ENCODE data around the gene AIP. TPM values are rescaled to one million over a fixed set of nuclear protein-coding genes. Genes with fewer than 3 reads are reported as not detected.
"Not testable (repeated sequence)": the region's sequence is repeated elsewhere in the genome, so short reads cannot be mapped to it uniquely, and the experiment has no call there.

The AIP gene
- total RNA-seq, 1 donor from 2014 or later: 62.0 TPM

DNA sequence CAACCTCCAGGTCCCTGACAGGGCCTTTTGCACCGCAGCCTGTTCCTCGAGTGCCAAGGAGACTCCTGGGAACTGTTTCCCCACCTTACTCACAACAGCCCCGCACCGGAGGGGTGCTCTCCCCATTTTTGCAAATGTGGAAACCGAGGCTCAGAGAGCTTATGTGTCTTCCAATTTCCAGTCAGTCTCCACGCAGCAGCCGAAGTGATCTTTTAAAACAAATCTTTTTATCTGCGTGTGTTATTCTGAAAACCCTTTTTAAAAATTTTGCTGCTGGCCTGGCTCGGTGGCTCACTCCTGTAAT lies 13.4 kb upstream of the AIP start:
- H3K4me3 ChIP-seq (ENCODE audit: low read depth, low read length): peak overlapping the region; percentile 84
- no peak for DNase-seq (ENCODE audit: low read depth)
- TF ChIP-seq, protein P1, sequence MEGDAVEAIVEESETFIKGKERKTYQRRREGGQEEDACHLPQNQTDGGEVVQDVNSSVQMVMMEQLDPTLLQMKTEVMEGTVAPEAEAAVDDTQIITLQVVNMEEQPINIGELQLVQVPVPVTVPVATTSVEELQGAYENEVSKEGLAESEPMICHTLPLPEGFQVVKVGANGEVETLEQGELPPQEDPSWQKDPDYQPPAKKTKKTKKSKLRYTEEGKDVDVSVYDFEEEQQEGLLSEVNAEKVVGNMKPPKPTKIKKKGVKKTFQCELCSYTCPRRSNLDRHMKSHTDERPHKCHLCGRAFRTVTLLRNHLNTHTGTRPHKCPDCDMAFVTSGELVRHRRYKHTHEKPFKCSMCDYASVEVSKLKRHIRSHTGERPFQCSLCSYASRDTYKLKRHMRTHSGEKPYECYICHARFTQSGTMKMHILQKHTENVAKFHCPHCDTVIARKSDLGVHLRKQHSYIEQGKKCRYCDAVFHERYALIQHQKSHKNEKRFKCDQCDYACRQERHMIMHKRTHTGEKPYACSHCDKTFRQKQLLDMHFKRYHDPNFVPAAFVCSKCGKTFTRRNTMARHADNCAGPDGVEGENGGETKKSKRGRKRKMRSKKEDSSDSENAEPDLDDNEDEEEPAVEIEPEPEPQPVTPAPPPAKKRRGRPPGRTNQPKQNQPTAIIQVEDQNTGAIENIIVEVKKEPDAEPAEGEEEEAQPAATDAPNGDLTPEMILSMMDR (conservative IDR thresholded peaks at IDR 0.05; ENCODE audit: low read depth, low read length): no peak

DNA sequence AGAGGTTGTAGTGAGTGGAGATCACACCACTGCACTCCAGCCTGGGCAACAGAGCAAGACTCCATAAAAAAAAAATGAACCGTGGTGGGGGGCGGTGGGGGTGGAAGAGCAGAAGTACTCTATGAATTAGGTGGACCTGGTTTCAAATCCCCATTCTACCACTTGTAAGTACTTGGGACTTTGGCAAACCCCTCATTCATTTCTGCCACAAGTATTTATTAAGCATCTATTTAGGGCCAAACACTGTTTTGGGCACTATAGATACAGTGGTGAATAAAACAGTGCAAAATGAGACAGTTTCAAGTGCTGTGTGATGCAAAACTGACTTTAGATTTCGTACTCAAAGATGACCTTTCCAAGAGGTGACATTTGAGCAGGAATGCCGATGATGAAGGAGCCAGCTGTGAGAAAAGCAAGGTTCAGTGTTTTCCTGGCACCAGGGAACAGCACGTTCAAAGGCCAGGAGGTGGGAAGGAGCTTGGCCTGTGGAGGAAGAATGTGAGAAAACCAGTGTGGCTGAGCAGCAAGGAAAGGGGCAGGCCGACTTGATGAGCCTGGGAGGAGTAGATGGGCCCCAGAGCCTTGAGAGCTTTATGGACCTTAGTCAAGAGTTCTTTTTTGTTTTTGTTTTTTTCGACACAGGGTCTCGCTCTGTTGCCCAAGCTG lies 12.4 kb upstream of the AIP start:
- TF ChIP-seq, protein P1 (conservative IDR thresholded peaks at IDR 0.05; ENCODE audit: low read depth, low read length): no peak
- no peak for DNase-seq (ENCODE audit: low read depth)
- H3K4me3 ChIP-seq (ENCODE audit: low read depth, low read length): no peak overlapping the region

DNA sequence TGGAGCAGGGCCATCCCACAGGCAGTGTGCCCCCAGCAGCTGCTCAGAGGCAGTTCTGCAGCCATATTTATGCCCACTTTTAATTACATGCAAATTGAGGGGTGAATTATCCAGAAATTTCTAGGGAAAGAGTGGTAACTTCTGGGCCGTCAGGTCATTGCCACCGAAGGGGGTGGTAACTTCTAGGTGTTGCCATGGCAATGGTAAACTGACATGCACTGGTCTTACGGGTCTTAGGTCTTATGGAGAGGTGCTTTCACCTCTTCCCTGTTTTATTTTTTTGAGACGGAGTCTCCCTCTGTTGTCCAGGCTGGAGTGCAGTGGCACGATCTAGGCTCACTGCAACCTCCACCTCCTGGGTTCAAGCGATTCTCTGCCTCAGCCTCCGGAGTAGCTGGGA lies 9.9 kb upstream of the AIP start:
- TF ChIP-seq, protein P1 (conservative IDR thresholded peaks at IDR 0.05; ENCODE audit: low read depth, low read length): no peak
- no peak overlapping the region for H3K4me3 ChIP-seq (ENCODE audit: low read depth, low read length)
- no peak for DNase-seq (ENCODE audit: low read depth)

DNA sequence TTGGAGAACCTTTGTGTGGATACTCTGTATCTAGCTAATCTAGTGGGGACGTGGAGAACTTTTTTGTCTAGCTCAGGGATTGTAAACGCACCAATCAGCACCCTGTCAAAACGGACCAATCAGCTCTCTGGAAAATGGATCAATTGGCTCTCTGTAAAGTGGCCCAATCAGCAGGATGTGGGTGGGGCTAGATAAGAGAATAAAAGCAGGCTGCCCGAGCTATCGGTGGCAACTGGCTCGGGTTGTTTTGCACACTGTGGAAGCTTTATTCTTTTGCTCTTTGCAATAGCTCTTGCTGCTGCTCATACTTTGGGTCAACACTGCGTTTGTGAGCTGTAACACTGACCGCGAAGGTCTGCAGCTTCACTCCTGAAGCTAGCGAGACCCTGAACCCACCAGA lies 6.1 kb upstream of the AIP start:
- not testable (repeated sequence) for H3K4me3 ChIP-seq (ENCODE audit: low read depth, low read length); DNase-seq (ENCODE audit: low read depth)

DNA sequence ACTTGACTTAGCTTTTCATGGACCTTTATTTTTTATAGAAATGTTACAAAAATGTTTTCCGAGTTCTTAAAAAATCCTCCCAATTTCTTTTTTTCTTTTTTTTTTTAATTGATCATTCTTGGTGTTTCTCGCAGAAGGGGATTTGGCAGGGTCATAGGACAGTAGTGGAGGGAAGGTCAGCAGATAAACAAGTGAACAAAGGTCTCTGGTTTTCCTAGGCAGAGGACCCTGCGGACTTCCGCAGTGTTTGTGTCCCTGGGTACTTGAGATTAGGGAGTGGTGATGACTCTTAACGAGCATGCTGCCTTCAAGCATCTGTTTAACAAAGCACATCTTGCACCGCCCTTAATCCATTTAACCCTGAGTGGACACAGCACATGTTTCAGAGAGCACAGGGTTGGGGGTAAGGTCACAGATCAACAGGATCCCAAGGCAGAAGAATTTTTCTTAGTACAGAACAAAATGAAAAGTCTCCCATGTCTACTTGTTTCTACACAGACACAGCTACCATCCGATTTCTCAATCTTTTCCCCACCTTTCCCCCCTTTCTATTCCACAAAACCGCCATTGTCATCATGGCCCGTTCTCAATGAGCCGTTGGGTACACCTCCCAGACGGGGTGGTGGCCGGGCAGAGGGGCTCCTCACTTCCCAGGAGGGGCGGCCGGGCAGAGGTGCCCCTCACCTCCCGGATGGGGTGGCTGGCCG lies 5.3 kb upstream of the AIP start:
- not testable (repeated sequence) for H3K4me3 ChIP-seq (ENCODE audit: low read depth, low read length); DNase-seq (ENCODE audit: low read depth)

DNA sequence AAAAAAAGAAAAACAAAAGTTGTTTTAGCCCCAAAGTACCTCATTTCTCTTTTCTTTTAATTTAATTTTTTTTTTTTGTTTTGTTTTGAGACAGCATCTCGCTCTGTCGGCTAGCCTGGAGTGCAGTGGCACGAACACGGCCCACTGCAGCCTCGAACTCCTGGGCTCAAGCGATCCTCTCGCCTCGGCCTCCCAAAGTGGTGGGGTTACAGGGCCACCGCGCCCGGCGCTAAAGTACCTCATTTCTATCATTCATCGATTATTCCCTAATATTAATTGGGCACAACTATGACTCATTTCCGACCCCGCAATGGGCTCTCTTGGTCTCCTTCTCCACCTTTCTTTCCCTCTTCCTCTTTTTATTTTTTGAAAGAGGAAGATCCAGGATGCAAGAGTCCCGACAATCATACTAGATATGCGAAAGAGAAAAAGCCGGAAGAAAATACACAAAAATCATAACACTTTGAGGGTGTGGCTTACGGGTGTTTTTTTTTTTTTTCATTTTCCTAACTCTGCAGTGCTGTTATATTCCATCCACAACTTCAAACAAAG lies 475 bp upstream of the AIP start:
- H3K4me3 ChIP-seq (ENCODE audit: low read depth, low read length): peak overlapping the region; percentile 68
- DNase-seq (ENCODE audit: low read depth): no peak
- TF ChIP-seq, protein P1 (conservative IDR thresholded peaks at IDR 0.05; ENCODE audit: low read depth, low read length): no peak

DNA sequence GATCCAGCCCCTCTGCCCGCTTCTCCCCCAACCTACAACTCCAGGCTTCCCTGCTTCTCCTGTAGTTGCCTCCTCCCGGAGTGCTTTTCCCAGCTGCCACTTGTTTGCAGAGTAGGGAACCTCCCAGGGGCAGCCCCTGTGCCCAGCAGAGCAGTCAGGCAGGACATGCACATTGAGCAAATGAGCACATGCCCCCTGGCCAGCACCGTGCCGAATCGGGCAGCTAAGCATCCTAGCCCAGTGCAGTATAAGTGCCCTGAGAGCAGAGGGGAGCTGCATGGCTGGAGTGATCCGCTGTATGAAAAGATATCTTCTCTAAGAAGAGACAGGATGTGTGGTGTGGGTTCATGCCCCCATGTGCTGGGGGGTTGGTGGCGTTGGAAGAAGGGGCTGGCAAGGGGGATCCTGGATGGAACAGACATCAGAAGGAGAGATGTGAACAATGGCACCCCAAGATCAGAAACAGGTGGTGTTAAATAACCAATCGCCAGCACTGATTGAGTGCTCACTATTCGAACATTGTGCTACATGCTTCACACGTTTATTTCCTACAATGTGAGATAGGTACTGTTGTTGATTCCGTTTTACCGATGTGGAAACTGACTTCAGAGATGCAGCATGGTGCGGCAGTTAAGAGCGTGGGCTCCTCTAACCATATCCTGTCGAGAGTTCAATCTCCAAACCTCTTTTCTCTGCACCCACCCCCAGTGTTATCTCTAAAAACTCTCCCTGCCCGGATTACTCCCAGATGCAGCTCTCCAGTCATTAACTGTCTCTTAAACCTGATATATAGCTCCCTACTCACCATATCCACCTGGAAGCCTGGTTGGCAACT lies 1.2 kb downstream of the AIP start:
- no peak for DNase-seq (ENCODE audit: low read depth)
- H3K4me3 ChIP-seq (ENCODE audit: low read depth, low read length): peak overlapping the region; percentile 68
- TF ChIP-seq, protein P1 (conservative IDR thresholded peaks at IDR 0.05; ENCODE audit: low read depth, low read length): no peak
